Muscle of leg (tissue), 11 donors: ENCODE data around the gene AHCYL1. TPM values are rescaled to one million over a fixed set of nuclear protein-coding genes. Genes with fewer than 3 reads are reported as not detected.

Experiments
- DNase-seq: peaks from one replicate; pipeline ENCODE4 v3.0.0; 2013
- H3K27ac ChIP-seq: one replicate; pipeline ENCODE4 v1.5.1; 2013; ENCODE audit warnings: mild to moderate bottlenecking, low read length, control low read depth
- H3K27me3 ChIP-seq: one replicate; pipeline ENCODE4 v1.6.1; 2013; ENCODE audit warnings: low read length; ENCODE audit not compliant: control insufficient read depth, insufficient read depth
- H3K36me3 ChIP-seq: one replicate; pipeline ENCODE4 v1.6.1; 2013; ENCODE audit warnings: low read length; ENCODE audit not compliant: control insufficient read depth, insufficient read depth
- H3K4me1 ChIP-seq: one replicate; pipeline ENCODE4 v1.6.1; 2013; ENCODE audit warnings: low read length; ENCODE audit not compliant: control insufficient read depth, insufficient read depth
- H3K4me3 ChIP-seq: one replicate; pipeline ENCODE4 v1.5.1; 2013; ENCODE audit warnings: low read length, control low read depth
- H3K9me3 ChIP-seq: replicated peaks from 2 replicates; pipeline ENCODE4 v1.6.1; 2013; ENCODE audit warnings: low read depth, low read length; ENCODE audit not compliant: control insufficient read depth
- WGBS: methylation state at CpG from one replicate; pipeline ENCODE4 v1.1.5; 2013; ENCODE audit warnings: missing lambda C conversion rate; ENCODE audit not compliant: insufficient coverage; 5-methylcytosine and 5-hydroxymethylcytosine counted together
- polyA plus RNA-seq, 8 donors: library from polyadenylated mRNA; unstranded; fragments of 120-200 nt; gene quantifications; one replicate each; pipeline versions ENCODE4 v1.2.1 to v1.2.3, GENCODE V29; 2013; ENCODE audit warnings: inconsistent platforms in 1 of 8, low replicate concordance in 1 of 8; ENCODE audit not compliant: insufficient read length in 8 of 8, insufficient read depth in 1 of 8
- total RNA-seq: library from RNA; stranded (reverse); fragments of 120-200 nt; gene quantifications from one replicate; pipeline ENCODE4 v1.2.4, GENCODE V29; 2013

The AHCYL1 gene
- total and polyA plus RNA-seq, 9 donors = 20.6 to 50.9 (median 40.4) TPM

DNA sequence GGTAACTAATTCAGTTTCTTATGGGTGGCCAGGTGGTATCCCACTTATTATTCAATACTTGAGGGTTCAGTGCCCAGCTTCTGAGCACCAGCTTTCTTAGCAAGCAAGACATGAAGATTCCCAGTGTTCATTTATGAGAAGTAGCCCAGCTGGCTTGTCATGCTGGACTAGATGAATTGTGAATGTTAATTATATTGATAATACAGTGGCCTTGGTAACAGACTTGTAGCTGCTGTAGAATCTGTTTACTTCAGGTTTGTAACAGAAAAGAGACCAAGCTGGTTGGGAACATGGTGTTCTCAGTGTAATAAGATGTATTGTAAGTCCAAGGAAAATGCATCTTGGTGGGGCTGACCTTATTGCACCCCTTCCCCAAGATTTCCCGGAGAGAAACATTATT lies 10.1 kb downstream of the AHCYL1 start:
- peaks cover 9% of the 10 kb centered on the region for H3K36me3 ChIP-seq
- H3K4me3 ChIP-seq = no peak overlapping the region
- no peak for DNase-seq
- no CpG with 5 or more reads among the region's 1 CpG for WGBS
- H3K27ac ChIP-seq = no peak overlapping the region
- H3K4me1 ChIP-seq = peaks cover 4% of the 10 kb centered on the region
- H3K27me3 ChIP-seq = no peaks in the 10 kb centered on the region
- no peaks in the 10 kb centered on the region for H3K9me3 ChIP-seq

- Histone ChIP-seq H3K27me3 (no peaks in the 10 kb centered on the region), H3K27ac (no peak overlapping the region), H3K9me3 (no peaks in the 10 kb centered on the region), H3K4me1 (peaks cover 4% of the 10 kb centered on the region), H3K4me3 (no peak overlapping the region), H3K36me3 (peaks cover 9% of the 10 kb centered on the region)
- WGBS = 60% methylated on average over 1 of the region's 2 CpGs
- DNase-seq = no peak
Measured at GRCh38 chr1:109995536-109995935, 11.0 kb downstream of the AHCYL1 start.

DNA sequence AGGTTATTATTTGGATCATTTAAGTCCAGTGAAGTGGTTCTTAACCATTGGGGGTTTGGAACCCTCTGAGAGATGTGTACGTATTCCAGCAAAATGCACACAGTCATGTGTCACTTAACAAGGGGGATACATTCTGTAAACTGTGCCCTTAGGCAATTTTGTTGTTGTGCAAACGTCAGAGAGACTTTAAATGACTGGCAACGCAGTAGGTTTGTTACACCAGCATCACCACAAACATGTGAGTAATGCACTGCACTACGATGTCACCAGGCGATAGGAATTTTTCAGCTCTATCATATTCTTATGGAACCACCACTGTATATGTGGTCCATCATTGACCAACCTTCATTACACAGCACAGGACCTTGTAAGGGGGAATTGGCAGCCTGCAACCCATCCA lies 11.9 kb downstream of the AHCYL1 start:
- no peak for DNase-seq
- Histone ChIP-seq H3K27me3 (no peaks in the 10 kb centered on the region), H3K4me3 (no peak overlapping the region), H3K36me3 (peaks cover 8% of the 10 kb centered on the region), H3K9me3 (no peaks in the 10 kb centered on the region), H3K4me1 (peaks cover 4% of the 10 kb centered on the region), H3K27ac (no peak overlapping the region)
- WGBS = 100% methylated on average over 1 of the region's 5 CpGs

DNA sequence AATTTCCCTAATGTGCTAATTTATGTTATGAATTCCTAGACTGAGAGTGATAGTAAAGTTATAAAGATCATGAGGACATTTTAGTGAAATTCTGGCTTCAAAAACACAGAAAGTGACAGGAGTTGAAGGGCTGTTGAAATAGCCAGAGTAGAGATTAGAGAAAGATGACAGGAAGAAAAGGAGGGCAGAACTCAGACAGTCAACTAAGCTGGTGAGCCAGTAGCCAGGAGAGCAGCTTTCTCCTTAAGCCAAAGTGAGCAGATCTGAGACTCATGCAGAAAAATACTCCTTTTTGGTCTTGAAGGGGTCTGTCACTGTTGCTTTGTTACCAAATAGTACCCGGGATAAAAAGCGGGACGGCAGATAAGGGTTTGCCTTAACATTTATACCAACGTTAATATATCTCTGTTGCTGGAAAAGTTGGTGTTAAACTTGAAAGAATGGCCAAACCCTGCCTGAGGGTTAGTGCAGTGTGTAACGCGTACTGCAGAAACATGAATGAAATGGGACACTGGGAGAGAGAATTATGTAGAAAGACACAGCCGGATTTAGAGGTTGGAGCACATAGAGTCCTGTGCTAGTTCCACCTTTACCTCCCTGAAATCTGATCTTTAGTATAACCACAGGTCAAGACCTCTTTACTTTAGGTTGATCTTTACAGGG lies 12.8 kb downstream of the AHCYL1 start:
- H3K9me3 ChIP-seq = no peaks in the 10 kb centered on the region
- no CpG with 5 or more reads among the region's 7 CpGs for WGBS
- H3K4me3 ChIP-seq = no peak overlapping the region
- DNase-seq = no peak
- H3K4me1 ChIP-seq = peaks cover 4% of the 10 kb centered on the region
- no peaks in the 10 kb centered on the region for H3K27me3 ChIP-seq
- no peak overlapping the region for H3K27ac ChIP-seq
- peaks cover 6% of the 10 kb centered on the region for H3K36me3 ChIP-seq

- peak; percentile 54 for DNase-seq
- no peaks in the 10 kb centered on the region for H3K9me3 ChIP-seq
- H3K27ac ChIP-seq = no peak overlapping the region
- H3K4me3 ChIP-seq = no peak overlapping the region
- peaks cover 4% of the 10 kb centered on the region for H3K4me1 ChIP-seq
- peaks cover 6% of the 10 kb centered on the region for H3K36me3 ChIP-seq
- no peaks in the 10 kb centered on the region for H3K27me3 ChIP-seq
Measured at GRCh38 chr1:109997867-109998229, 13.3 kb downstream of the AHCYL1 start.

DNA sequence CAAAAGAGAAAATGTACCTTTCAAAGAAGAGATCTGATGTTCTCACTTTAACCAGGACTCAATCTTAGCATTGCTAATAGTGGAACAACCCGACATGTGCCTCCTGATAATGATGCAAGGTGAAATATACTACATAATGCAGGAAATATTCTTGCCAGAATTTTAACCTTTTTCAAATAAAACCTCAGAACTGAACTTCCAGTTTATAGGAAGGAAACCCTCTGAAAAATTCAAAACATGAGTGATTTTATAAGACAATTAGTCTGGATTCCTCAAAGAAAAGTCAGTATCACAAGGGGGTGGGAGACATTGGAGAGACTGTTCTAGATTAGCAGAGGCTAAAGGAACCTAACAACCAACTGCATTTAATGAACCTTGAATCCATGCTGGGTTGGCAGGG lies 18.1 kb downstream of the AHCYL1 start:
- Histone ChIP-seq H3K9me3 (no peaks in the 10 kb centered on the region), H3K4me3 (no peak overlapping the region), H3K27me3 (no peaks in the 10 kb centered on the region), H3K4me1 (peaks cover 6% of the 10 kb centered on the region), H3K27ac (no peak overlapping the region), H3K36me3 (peaks cover 2% of the 10 kb centered on the region)
- no peak for DNase-seq
- no CpG with 5 or more reads among the region's 1 CpG for WGBS

GRCh38 chr1:110003747-110004428 lies 19.3 kb downstream of the AHCYL1 start:
- H3K27me3 ChIP-seq = no peaks in the 10 kb centered on the region
- DNase-seq = peak; percentile 84
- peaks cover 6% of the 10 kb centered on the region for H3K4me1 ChIP-seq
- 0% methylated on average over 1 of the region's 8 CpGs for WGBS
- H3K9me3 ChIP-seq = no peaks in the 10 kb centered on the region
- H3K4me3 ChIP-seq = no peak overlapping the region
- peaks cover 2% of the 10 kb centered on the region for H3K36me3 ChIP-seq
- peak overlapping the region; percentile 31 for H3K27ac ChIP-seq

DNA sequence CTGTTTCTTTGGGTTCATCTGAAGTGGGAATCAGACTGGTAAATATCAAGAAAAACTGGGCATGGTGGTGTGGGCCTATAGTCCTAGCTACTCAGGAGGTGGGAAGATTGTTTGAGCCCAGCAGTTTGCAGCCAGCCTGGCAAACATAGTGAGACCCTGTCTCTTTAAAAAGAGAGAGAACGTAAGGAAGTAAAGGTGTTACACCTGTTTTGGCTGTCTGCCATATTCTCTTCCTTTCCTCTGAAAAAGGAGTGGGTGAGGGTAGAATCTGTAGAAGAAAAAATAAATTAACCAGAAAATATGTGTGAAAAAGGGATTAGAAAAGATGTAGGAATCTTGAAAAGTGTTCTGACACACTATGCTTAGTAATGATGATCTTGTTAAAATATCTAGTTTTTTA lies 20.0 kb downstream of the AHCYL1 start:
- Histone ChIP-seq H3K4me1 (peaks cover 6% of the 10 kb centered on the region), H3K9me3 (no peaks in the 10 kb centered on the region), H3K4me3 (no peak overlapping the region), H3K36me3 (peaks cover 6% of the 10 kb centered on the region), H3K27ac (no peak overlapping the region), H3K27me3 (no peaks in the 10 kb centered on the region)
- WGBS = no CpG with 5 or more reads among the region's 1 CpG
- DNase-seq = no peak

- Histone ChIP-seq H3K27ac (no peak overlapping the region), H3K9me3 (no peaks in the 10 kb centered on the region), H3K4me3 (no peak overlapping the region), H3K27me3 (no peaks in the 10 kb centered on the region), H3K36me3 (peaks cover 16% of the 10 kb centered on the region), H3K4me1 (peaks cover 6% of the 10 kb centered on the region)
- no peak for DNase-seq
Measured at GRCh38 chr1:110005971-110006370, 21.4 kb downstream of the AHCYL1 start.

DNA sequence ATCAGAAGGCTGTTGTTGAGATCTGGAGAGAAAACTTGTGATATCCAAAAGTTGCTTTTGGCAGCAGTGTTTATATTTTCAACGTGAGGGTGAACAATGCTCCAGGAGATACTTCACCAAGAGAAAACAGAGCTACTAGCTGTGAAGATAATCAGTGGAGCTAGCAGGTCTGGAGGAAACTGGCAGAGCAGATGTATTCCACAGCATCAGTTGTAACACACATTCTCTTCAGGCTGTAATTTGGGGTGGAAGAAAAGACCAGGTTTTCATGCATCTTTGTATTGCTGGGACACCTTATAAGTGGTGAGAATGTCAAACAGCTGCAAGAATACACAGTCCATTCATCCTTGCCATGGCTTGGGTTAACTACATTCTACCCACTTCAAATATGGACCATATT lies 22.0 kb downstream of the AHCYL1 start:
- peaks cover 6% of the 10 kb centered on the region for H3K4me1 ChIP-seq
- H3K9me3 ChIP-seq = no peaks in the 10 kb centered on the region
- H3K27me3 ChIP-seq = no peaks in the 10 kb centered on the region
- WGBS = no CpG with 5 or more reads among the region's 1 CpG
- peaks cover 21% of the 10 kb centered on the region for H3K36me3 ChIP-seq
- H3K27ac ChIP-seq = no peak overlapping the region
- no peak overlapping the region for H3K4me3 ChIP-seq
- DNase-seq = no peak
